ENCODE data around the gene EFR3B.
"Not testable (repeated sequence)": the region's sequence is repeated elsewhere in the genome, so short reads cannot be mapped to it uniquely, and the experiment has no call there.

DNA sequence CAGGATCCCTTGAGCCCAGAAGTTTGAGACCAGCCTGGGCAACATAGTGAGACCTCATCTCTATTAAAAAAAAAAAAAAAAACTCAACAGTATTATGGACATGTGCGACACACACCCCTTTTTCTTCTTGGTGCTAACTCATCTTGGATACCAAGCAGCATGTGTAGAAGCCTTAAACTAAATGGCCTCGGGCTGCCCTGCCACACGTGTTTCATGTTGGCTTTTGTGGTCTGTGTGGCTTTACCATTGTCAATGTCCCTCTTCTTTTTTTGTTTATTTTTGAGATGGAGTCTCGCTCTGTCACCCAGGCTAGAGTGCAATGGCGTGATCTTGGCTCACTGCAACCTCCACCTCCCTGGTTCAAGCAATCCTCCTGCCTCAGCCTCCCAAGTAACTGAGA, 109.1 kb downstream of the EFR3B start:
- TF ChIP-seq, protein P1, sequence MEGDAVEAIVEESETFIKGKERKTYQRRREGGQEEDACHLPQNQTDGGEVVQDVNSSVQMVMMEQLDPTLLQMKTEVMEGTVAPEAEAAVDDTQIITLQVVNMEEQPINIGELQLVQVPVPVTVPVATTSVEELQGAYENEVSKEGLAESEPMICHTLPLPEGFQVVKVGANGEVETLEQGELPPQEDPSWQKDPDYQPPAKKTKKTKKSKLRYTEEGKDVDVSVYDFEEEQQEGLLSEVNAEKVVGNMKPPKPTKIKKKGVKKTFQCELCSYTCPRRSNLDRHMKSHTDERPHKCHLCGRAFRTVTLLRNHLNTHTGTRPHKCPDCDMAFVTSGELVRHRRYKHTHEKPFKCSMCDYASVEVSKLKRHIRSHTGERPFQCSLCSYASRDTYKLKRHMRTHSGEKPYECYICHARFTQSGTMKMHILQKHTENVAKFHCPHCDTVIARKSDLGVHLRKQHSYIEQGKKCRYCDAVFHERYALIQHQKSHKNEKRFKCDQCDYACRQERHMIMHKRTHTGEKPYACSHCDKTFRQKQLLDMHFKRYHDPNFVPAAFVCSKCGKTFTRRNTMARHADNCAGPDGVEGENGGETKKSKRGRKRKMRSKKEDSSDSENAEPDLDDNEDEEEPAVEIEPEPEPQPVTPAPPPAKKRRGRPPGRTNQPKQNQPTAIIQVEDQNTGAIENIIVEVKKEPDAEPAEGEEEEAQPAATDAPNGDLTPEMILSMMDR (IDR thresholded peaks at IDR 0.05; ENCODE audit: low read depth, low read length, poor library complexity, severe bottlenecking) = not testable (repeated sequence)
- not testable (repeated sequence) for TF ChIP-seq EZH2phosphoT487 (IDR thresholded peaks at IDR 0.05; ENCODE audit: borderline replicate concordance, low read length)
